ENCODE results near the gene C16orf74.

The C16orf74 gene

GRCh38 chr16:85668676-85669424 is 82.0 kb downstream of the C16orf74 start:
- no peak for DNase-seq

GRCh38 chr16:85667841-85668413 is 83.0 kb downstream of the C16orf74 start:
- no peak for DNase-seq

- no peak for DNase-seq
These were observed 83.6 kb downstream of the C16orf74 start for GRCh38 chr16:85667261-85667660.

- DNase-seq = no peak
These were observed 85.0 kb downstream of the C16orf74 start for GRCh38 chr16:85665929-85666328.

GRCh38 chr16:85665373-85665740 is 85.5 kb downstream of the C16orf74 start:
- no peak for DNase-seq

- DNase-seq = no peak
These were observed 86.1 kb downstream of the C16orf74 start for GRCh38 chr16:85664580-85665372.

GRCh38 chr16:85663891-85664321 is 87.0 kb downstream of the C16orf74 start:
- no peak for DNase-seq

- DNase-seq = no peak
These were observed 87.7 kb downstream of the C16orf74 start for GRCh38 chr16:85662976-85663830.

GRCh38 chr16:85662482-85662812 is 88.4 kb downstream of the C16orf74 start:
- no peak for DNase-seq

- no peak for DNase-seq
These were observed 89.0 kb downstream of the C16orf74 start for GRCh38 chr16:85661740-85662481.

- no peak for DNase-seq
These were observed 89.8 kb downstream of the C16orf74 start for GRCh38 chr16:85660843-85661739.

- no peak for DNase-seq
These were observed 90.9 kb downstream of the C16orf74 start for GRCh38 chr16:85659805-85660511.

- no peak for DNase-seq
These were observed 91.6 kb downstream of the C16orf74 start for GRCh38 chr16:85659336-85659735.

GRCh38 chr16:85658504-85659326 is 92.2 kb downstream of the C16orf74 start:
- DNase-seq = no peak

GRCh38 chr16:85657996-85658395 is 92.9 kb downstream of the C16orf74 start:
- no peak for DNase-seq

Measured in NCI-H187 treated with DMSO at 0.1 percent for 48 hours (cell line).